Liver (tissue), 9 donors: ENCODE results near the gene CAPZB. TPM values are rescaled to one million over a fixed set of nuclear protein-coding genes. Genes with fewer than 3 reads are reported as not detected.

Experiments used
- DNase-seq: peaks from one replicate; pipeline ENCODE4 v3.0.0-alpha.2; 2017; ENCODE audit warnings: low spot score
- H3K27ac ChIP-seq, 2 donors: one replicate each; pipeline ENCODE4 v1.7.0; 2013; ENCODE audit warnings: inconsistent platforms in 2 of 2, low read length in 2 of 2, control low read depth in 1 of 2, low read depth in 1 of 2, mild to moderate bottlenecking in 1 of 2
- H3K27me3 ChIP-seq, 4 donors: one replicate each; pipeline versions ENCODE4 v1.6.1 to v1.7.0; 2013; ENCODE audit warnings: low read length in 3 of 4, inconsistent platforms in 1 of 4, mild to moderate bottlenecking in 1 of 4, moderate library complexity in 1 of 4; ENCODE audit not compliant: control insufficient read depth in 4 of 4, insufficient read depth in 4 of 4
- H3K36me3 ChIP-seq, 4 donors: one replicate each; pipeline versions ENCODE4 v1.6.1 to v1.7.0; 2013; ENCODE audit warnings: low read length in 3 of 4, mild to moderate bottlenecking in 3 of 4, low read depth in 1 of 4, moderate library complexity in 1 of 4; ENCODE audit not compliant: control insufficient read depth in 4 of 4, insufficient read depth in 3 of 4
- H3K4me1 ChIP-seq, 4 donors: one replicate each; pipeline versions ENCODE4 v1.6.1 to v1.7.0; 2013; ENCODE audit warnings: low read length in 3 of 4, mild to moderate bottlenecking in 3 of 4, moderate library complexity in 1 of 4; ENCODE audit not compliant: control insufficient read depth in 4 of 4, insufficient read depth in 4 of 4
- H3K4me3 ChIP-seq, 3 donors: one replicate each; pipeline versions ENCODE4 v1.6.1 to v1.7.0; 2013; ENCODE audit warnings: low read length in 3 of 3, control low read depth in 1 of 3, low read depth in 1 of 3, mild to moderate bottlenecking in 1 of 3
- H3K9ac ChIP-seq, 2 donors: one replicate each; pipeline ENCODE4 v1.7.0; 2013; ENCODE audit warnings: low read length in 2 of 2, mild to moderate bottlenecking in 2 of 2, moderate library complexity in 2 of 2, control low read depth in 1 of 2, low read depth in 1 of 2
- H3K9me3 ChIP-seq, 4 donors: one replicate each; pipeline versions ENCODE4 v1.6.1 to v1.7.0; 2013; ENCODE audit warnings: low read length in 3 of 4; ENCODE audit not compliant: control insufficient read depth in 4 of 4
- CTCF ChIP-seq: fragments of 150-350 bp; IDR thresholded peaks from 2 replicates; pipeline ENCODE4 v1.5.1; 2017; ENCODE audit warnings: improper control_type of control experiment, low read depth, low read length; ENCODE audit not compliant: missing input control
- FOXA1 ChIP-seq: IDR thresholded peaks from 2 replicates; pipeline ENCODE4 v1.6.1; 2016; ENCODE audit warnings: antibody characterized with exemption
- FOXA2 ChIP-seq: IDR thresholded peaks from 2 replicates; pipeline ENCODE4 v1.6.1; 2016; ENCODE audit warnings: antibody characterized with exemption
- GABPA ChIP-seq, 2 donors: IDR thresholded peaks in 1 of 2; conservative IDR thresholded peaks in 1 of 2; 2 replicates each; pipeline ENCODE4 v1.6.1; 2016; ENCODE audit warnings: antibody characterized with exemption in 2 of 2, mild to moderate bottlenecking in 1 of 2, moderate library complexity in 1 of 2
- HNF4A ChIP-seq, 2 donors: conservative IDR thresholded peaks; 2 replicates each; pipeline ENCODE4 v1.6.1; 2016; ENCODE audit warnings: antibody characterized with exemption in 2 of 2, mild to moderate bottlenecking in 2 of 2
- HNF4G ChIP-seq: IDR thresholded peaks from 2 replicates; pipeline ENCODE4 v1.6.1; 2016; ENCODE audit warnings: antibody characterized with exemption
- NR2F2 ChIP-seq: IDR thresholded peaks from 2 replicates; pipeline ENCODE4 v1.6.1; 2016; ENCODE audit warnings: antibody characterized with exemption
- RXRA ChIP-seq, 2 donors: IDR thresholded peaks; 2 replicates each; pipeline ENCODE4 v1.6.1; 2017 to 2018; ENCODE audit warnings: antibody characterized with exemption in 2 of 2, mild to moderate bottlenecking in 1 of 2
- SP1 ChIP-seq: IDR thresholded peaks from 2 replicates; pipeline ENCODE4 v1.6.1; 2018; ENCODE audit warnings: antibody characterized with exemption, mild to moderate bottlenecking
- TAF1 ChIP-seq: conservative IDR thresholded peaks from 2 replicates; pipeline ENCODE4 v1.6.1; 2016; ENCODE audit warnings: antibody characterized with exemption, mild to moderate bottlenecking
- ZBTB33 ChIP-seq: IDR thresholded peaks from 2 replicates; pipeline ENCODE4 v1.6.1; 2016; ENCODE audit warnings: antibody characterized with exemption
- WGBS: extraction: QIAGEN DNeasy Blood & Tissue Kit; methylation state at CpG from one replicate; pipeline ENCODE4 v1.1.7; 2013; 5-methylcytosine and 5-hydroxymethylcytosine counted together
- polyA plus RNA-seq, 2 donors: library from polyadenylated mRNA; stranded (reverse) in 1 of 2; unstranded in 1 of 2; fragments of 200-250 nt in 1 of 2; fragments of >200 nt in 1 of 2; fragmentation: Nextera tagmentation in 1 of 2; extraction: Ambion mirVana in 1 of 2; gene quantifications; one replicate each; pipeline versions ENCODE4 v1.2.1 to v1.2.3, GENCODE V29; 2013 to 2015
- total RNA-seq, 2 donors: library from RNA; depleted of rRNA; stranded (reverse); fragments of >200 nt; gene quantifications; one replicate each; pipeline ENCODE4 v1.2.3, GENCODE V29; 2014
- TF ChIP-seq, protein P1 (sequence below): IDR thresholded peaks from 2 replicates; pipeline ENCODE4 v1.6.1; 2016; ENCODE audit warnings: antibody characterized with exemption
- TF ChIP-seq, protein P2 (sequence below): IDR thresholded peaks from 2 replicates; pipeline ENCODE4 v1.6.1; 2016; ENCODE audit warnings: antibody characterized with exemption, mild to moderate bottlenecking
- donor health status: healthy.
- donor health status: healthy.
- donor health status: healthy.
- donor health status: healthy.
- donor health status: healthy.

The CAPZB gene
- total and polyA plus RNA-seq, 4 donors = 38.3 to 98.9 (median 51.1) TPM

DNA sequence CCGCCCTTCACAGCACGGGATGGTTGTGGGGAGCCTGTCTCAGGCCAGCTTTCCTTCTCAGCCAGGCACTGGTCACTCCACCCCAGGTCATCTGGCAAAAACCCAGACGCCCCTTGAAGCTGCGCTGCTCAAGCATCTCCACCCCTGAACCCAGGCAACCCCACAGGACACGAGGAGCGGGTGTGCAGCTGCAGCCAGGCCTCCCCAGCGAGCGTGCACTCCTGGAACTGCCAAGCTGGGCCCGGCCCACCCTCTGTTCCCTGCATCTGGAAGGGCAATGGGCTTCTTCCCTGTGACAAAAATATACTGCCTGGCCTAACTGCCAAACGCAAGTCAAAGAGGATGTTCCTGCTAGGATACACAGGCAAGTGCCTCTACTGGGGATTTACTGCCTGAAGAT is 133.5 kb downstream of the CAPZB start:
- H3K27me3 ChIP-seq = no peaks in the 10 kb centered on the region
- WGBS = 90% methylated on average over 10 of the region's 10 CpGs
- H3K27ac ChIP-seq = no peak overlapping the region
- no peak overlapping the region for H3K9ac ChIP-seq
- no peaks in the 10 kb centered on the region for H3K4me1 ChIP-seq
- TF ChIP-seq, protein P1, sequence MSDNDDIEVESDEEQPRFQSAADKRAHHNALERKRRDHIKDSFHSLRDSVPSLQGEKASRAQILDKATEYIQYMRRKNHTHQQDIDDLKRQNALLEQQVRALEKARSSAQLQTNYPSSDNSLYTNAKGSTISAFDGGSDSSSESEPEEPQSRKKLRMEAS = no peak
- TF ChIP-seq ZBTB33 (no peak), HNF4G (no peak), SP1 (no peak), CTCF (no peak), NR2F2 (no peak), TAF1 (no peak), GABPA (IDR thresholded peaks at IDR 0.05 in 1 of 2, conservative IDR thresholded peaks at IDR 0.05 in 1 of 2) (no peak), HNF4A (conservative IDR thresholded peaks at IDR 0.05) (no peak), RXRA (IDR thresholded peaks at IDR 0.05) (no peak), FOXA1 (no peak), FOXA2 (no peak)
- peaks cover 9 to 57% (median 27%) of the 10 kb centered on the region in 4 donors for H3K36me3 ChIP-seq
- H3K4me3 ChIP-seq = no peak overlapping the region
- no peak for DNase-seq
- no peaks in the 10 kb centered on the region for H3K9me3 ChIP-seq

- Histone ChIP-seq H3K4me3 (no peak overlapping the region), H3K27me3 (no peaks in the 10 kb centered on the region), H3K4me1 (no peaks in the 10 kb centered on the region), H3K27ac (no peak overlapping the region), H3K9me3 (no peaks in the 10 kb centered on the region), H3K9ac (no peak overlapping the region), H3K36me3 (peaks cover 7 to 45% (median 18%) of the 10 kb centered on the region in 4 donors)
- no peak for DNase-seq
- TF ChIP-seq, protein P1 = no peak
- TF ChIP-seq, protein P2, sequence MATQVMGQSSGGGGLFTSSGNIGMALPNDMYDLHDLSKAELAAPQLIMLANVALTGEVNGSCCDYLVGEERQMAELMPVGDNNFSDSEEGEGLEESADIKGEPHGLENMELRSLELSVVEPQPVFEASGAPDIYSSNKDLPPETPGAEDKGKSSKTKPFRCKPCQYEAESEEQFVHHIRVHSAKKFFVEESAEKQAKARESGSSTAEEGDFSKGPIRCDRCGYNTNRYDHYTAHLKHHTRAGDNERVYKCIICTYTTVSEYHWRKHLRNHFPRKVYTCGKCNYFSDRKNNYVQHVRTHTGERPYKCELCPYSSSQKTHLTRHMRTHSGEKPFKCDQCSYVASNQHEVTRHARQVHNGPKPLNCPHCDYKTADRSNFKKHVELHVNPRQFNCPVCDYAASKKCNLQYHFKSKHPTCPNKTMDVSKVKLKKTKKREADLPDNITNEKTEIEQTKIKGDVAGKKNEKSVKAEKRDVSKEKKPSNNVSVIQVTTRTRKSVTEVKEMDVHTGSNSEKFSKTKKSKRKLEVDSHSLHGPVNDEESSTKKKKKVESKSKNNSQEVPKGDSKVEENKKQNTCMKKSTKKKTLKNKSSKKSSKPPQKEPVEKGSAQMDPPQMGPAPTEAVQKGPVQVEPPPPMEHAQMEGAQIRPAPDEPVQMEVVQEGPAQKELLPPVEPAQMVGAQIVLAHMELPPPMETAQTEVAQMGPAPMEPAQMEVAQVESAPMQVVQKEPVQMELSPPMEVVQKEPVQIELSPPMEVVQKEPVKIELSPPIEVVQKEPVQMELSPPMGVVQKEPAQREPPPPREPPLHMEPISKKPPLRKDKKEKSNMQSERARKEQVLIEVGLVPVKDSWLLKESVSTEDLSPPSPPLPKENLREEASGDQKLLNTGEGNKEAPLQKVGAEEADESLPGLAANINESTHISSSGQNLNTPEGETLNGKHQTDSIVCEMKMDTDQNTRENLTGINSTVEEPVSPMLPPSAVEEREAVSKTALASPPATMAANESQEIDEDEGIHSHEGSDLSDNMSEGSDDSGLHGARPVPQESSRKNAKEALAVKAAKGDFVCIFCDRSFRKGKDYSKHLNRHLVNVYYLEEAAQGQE = no peak
- WGBS = 98% methylated on average over 5 of the region's 5 CpGs
Measured at GRCh38 chr1:19350566-19350965, 134.8 kb downstream of the CAPZB start.
